ENCODE data around the gene MXD3. TPM values are rescaled to one million over a fixed set of nuclear protein-coding genes. Genes with fewer than 3 reads are reported as not detected.
"Not testable (repeated sequence)": the region's sequence is repeated elsewhere in the genome, so short reads cannot be mapped to it uniquely, and the experiment has no call there.

MXD3 gene
- polyA plus RNA-seq, 3 donors = 9.8 to 11.4 (median 10.5) TPM

GRCh38 chr5:177344891-177345290, 33.2 kb upstream of the MXD3 start:
- no peak for DNase-seq (ENCODE audit: low read depth in 3 of 3, low spot score in 2 of 3)

- no peak for DNase-seq (ENCODE audit: low read depth in 3 of 3, low spot score in 2 of 3)
Measured at GRCh38 chr5:177343777-177344176, 32.1 kb upstream of the MXD3 start.

- DNase-seq (ENCODE audit: low read depth in 3 of 3, low spot score in 2 of 3) = not testable (repeated sequence)
Measured at GRCh38 chr5:177343000-177343399, 31.3 kb upstream of the MXD3 start.

- no peak for DNase-seq (ENCODE audit: low read depth in 3 of 3, low spot score in 2 of 3)
Measured at GRCh38 chr5:177339107-177339638, 27.5 kb upstream of the MXD3 start.

GRCh38 chr5:177338251-177339106, 26.8 kb upstream of the MXD3 start:
- DNase-seq (ENCODE audit: low read depth in 3 of 3, low spot score in 2 of 3) = no peak

GRCh38 chr5:177336603-177337494, 25.2 kb upstream of the MXD3 start:
- DNase-seq (ENCODE audit: low read depth in 3 of 3, low spot score in 2 of 3) = no peak

GRCh38 chr5:177336112-177336511, 24.4 kb upstream of the MXD3 start:
- no peak for DNase-seq (ENCODE audit: low read depth in 3 of 3, low spot score in 2 of 3)

- no peak for DNase-seq (ENCODE audit: low read depth in 3 of 3, low spot score in 2 of 3)
Measured at GRCh38 chr5:177335701-177336065, 24.0 kb upstream of the MXD3 start.

- no peak for DNase-seq (ENCODE audit: low read depth in 3 of 3, low spot score in 2 of 3)
Measured at GRCh38 chr5:177334781-177335700, 23.3 kb upstream of the MXD3 start.

- DNase-seq (ENCODE audit: low read depth in 3 of 3, low spot score in 2 of 3) = no peak
Measured at GRCh38 chr5:177334155-177334551, 22.5 kb upstream of the MXD3 start.

- DNase-seq (ENCODE audit: low read depth in 3 of 3, low spot score in 2 of 3) = no peak
Measured at GRCh38 chr5:177333420-177334154, 21.9 kb upstream of the MXD3 start.

- no peak for DNase-seq (ENCODE audit: low read depth in 3 of 3, low spot score in 2 of 3)
Measured at GRCh38 chr5:177332896-177333260, 21.2 kb upstream of the MXD3 start.

- no peak for DNase-seq (ENCODE audit: low read depth in 3 of 3, low spot score in 2 of 3)
Measured at GRCh38 chr5:177332031-177332895, 20.6 kb upstream of the MXD3 start.

- DNase-seq (ENCODE audit: low read depth in 3 of 3, low spot score in 2 of 3) = no peak
Measured at GRCh38 chr5:177330991-177331842, 19.5 kb upstream of the MXD3 start.

GRCh38 chr5:177329883-177330282, 18.2 kb upstream of the MXD3 start:
- no peak for DNase-seq (ENCODE audit: low read depth in 3 of 3, low spot score in 2 of 3)

- no peak for DNase-seq (ENCODE audit: low read depth in 3 of 3, low spot score in 2 of 3)
Measured at GRCh38 chr5:177328545-177329231, 17.0 kb upstream of the MXD3 start.
